GF-D8 (cell line): Measurements from ENCODE around the gene NEK2.
"Not testable (repeated sequence)": the region's sequence is repeated elsewhere in the genome, so short reads cannot be mapped to it uniquely, and the experiment has no call there.

ENCODE experiments used
- DNase-seq: peaks from one replicate; lab custom pipeline; 2025; lab: John Stamatoyannopoulos, UW

The NEK2 gene

GRCh38 chr1:211675230-211676105 is at the start of gene NEK2:
Gene NEK2 (minus strand): TSS chr1:211675621. CDS start chr1:211675479, 142 bp downstream.
- peak; percentile 91 for DNase-seq

- no peak for DNase-seq
Observed at GRCh38 chr1:211724687-211725196, 49.3 kb upstream of the NEK2 start.

GRCh38 chr1:211723273-211723672 is 47.9 kb upstream of the NEK2 start:
- no peak for DNase-seq

GRCh38 chr1:211722277-211723175 is 47.1 kb upstream of the NEK2 start:
- no peak for DNase-seq

- not testable (repeated sequence) for DNase-seq
Observed at GRCh38 chr1:211716555-211716954, 41.1 kb upstream of the NEK2 start.

GRCh38 chr1:211715971-211716370 is 40.5 kb upstream of the NEK2 start:
- DNase-seq: no peak

- DNase-seq: no peak
Observed at GRCh38 chr1:211714154-211714553, 38.7 kb upstream of the NEK2 start.

- DNase-seq: no peak
Observed at GRCh38 chr1:211713231-211713630, 37.8 kb upstream of the NEK2 start.

- no peak for DNase-seq
Observed at GRCh38 chr1:211711315-211711705, 35.9 kb upstream of the NEK2 start.

- no peak for DNase-seq
Observed at GRCh38 chr1:211710566-211711314, 35.3 kb upstream of the NEK2 start.

- DNase-seq: no peak
Observed at GRCh38 chr1:211708926-211709325, 33.5 kb upstream of the NEK2 start.

- DNase-seq: no peak
Observed at GRCh38 chr1:211708006-211708405, 32.6 kb upstream of the NEK2 start.

GRCh38 chr1:211705467-211706091 is 30.2 kb upstream of the NEK2 start:
- no peak for DNase-seq

GRCh38 chr1:211704543-211704942 is 29.1 kb upstream of the NEK2 start:
- no peak for DNase-seq

GRCh38 chr1:211703812-211704537 is 28.6 kb upstream of the NEK2 start:
- no peak for DNase-seq

GRCh38 chr1:211701733-211702132 is 26.3 kb upstream of the NEK2 start:
- no peak for DNase-seq

- DNase-seq: no peak
Observed at GRCh38 chr1:211699059-211699458, 23.6 kb upstream of the NEK2 start.

- DNase-seq: no peak
Observed at GRCh38 chr1:211698161-211699026, 23.0 kb upstream of the NEK2 start.

- DNase-seq: no peak
Observed at GRCh38 chr1:211697356-211697755, 21.9 kb upstream of the NEK2 start.
